Activated effector memory CD4-positive, alpha-beta T cell treated with Interleukin-2 at 50 U/mL for 16 hours (primary cell): ENCODE results near the gene MYH2.

Experiments used
- DNase-seq: peaks from one replicate; pipeline ENCODE4 v3.0.0-alpha.2; 2020

Gene MYH2

DNA sequence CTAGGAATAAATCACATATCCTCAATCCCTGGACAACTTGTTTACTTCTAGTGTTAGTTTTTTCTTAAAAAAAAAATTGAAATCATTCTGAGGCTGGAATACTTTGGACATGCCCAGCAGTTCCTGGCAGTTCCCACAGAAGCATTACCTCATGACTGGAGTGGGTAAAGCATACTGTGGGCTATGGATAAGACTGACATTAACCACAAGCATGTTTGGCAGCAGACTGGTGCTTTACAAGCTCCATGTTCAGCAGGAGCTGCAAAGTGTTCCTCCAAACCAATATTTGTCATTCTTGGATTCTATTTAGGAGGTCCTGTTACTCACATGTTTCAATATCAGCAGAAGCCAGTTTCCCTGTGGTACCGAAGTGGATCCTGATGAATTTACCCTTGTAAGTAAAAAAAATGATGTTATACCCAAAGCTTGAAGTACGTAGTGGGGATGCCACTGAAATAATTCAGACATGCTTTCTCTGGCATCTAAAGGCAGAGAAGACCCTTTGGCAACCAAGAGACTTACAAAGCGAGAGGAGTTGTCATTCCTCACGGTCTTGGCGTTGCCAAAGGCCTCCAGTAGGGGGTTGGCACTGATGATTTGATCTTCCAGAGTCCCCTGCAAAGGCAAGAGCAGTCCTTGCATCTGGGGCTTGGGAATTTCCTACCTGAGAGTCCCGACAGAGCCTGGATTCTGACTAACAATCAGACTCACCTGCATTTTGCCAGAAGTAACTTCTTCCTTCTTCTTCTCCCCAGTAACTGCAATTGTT, 36.0 kb downstream of the MYH2 start:
- no peak for DNase-seq

DNA sequence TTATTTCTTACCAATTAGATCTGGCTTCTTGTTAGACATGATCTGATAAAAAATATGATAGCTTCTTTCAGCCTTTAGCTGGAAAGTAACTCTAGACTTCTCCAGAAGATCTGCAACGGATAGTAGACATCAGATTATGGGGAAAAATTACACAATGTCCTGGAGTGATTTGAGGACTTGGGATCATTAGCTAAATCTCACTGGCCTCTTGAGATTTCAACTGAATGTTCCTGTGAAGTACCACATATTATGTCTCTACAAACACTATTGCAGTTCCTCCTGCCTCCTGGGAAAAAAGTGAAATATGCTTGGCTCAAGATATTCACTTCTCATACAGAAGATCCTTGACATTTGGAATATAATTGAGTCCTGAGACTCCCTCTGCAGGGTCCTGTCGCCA, 36.6 kb downstream of the MYH2 start:
- DNase-seq: no peak

DNA sequence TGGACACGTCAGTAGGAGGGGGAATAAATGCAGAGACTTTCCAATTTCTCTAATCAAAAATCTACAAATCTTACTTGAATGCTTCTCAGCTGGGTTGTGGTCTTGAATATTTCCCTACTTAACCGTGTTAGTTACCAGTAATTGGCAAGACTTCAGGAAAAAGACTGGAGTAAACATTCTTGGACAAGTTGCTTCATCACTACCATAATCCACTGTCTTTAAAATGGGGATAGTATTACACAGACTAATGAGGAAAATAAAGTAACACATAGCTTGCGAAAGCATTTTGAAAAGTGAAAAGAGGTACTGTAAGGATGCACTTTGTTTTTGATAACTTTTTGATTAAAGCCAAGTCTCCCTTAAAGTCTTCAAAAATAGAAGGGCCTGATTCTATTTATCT, 49.5 kb downstream of the MYH2 start:
- DNase-seq: no peak

DNA sequence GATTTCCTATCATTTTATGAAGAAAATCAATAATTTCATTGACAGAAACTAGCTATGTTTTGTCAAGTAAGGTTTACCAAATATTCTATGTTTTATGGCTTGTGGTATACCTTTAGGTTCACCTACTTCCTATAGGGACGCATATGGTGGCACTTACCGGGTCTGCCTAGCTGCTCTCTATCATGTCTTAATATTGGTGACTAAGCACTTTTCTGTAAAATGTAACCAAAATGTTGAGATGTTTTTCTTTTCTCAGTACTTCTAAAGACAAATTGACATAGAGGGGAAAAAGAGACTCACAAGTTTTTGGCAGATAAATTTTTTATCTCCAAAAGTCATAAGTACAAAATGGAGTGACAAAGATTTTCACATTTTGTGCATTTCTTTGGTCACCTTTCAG, 57.5 kb downstream of the MYH2 start:
- DNase-seq: no peak

DNA sequence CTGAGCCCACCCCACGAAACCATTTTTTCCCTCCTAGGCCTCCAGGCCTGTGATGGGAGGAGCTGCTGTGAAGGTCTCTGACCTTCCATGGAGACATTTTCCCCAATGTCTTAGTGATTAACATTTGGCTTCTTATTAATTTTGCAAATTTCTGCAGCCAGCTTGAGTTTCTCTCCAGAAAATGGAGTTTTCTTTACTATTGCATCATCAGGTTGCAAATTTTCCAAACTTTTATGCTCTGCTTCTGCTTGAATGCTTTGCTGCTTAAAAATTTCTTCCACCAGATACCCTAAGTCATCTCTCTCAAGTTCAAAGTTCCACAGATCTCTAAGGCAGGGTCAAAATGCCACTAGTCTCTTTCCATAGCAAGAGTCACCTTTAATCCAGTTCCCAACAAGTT, 67.2 kb downstream of the MYH2 start:
- no peak for DNase-seq

DNA sequence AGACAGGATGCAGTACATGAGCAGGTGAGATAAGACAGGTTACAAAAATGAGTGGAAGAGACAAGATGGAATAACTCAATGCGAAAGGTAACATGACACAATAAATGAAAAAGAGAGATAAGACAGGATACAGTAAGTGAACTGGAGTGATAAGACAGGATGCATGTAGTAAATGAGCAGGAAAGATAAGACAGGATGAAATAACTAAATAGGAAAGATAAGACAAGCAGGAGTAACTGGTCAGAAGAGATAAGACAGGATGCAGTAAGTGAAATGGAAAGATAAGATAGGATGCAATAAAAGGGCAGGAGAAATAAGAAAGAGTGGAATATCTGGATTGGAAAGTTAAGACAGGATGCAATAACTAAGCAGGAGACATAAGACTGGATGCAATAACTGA, 71.8 kb downstream of the MYH2 start:
- no peak for DNase-seq

DNA sequence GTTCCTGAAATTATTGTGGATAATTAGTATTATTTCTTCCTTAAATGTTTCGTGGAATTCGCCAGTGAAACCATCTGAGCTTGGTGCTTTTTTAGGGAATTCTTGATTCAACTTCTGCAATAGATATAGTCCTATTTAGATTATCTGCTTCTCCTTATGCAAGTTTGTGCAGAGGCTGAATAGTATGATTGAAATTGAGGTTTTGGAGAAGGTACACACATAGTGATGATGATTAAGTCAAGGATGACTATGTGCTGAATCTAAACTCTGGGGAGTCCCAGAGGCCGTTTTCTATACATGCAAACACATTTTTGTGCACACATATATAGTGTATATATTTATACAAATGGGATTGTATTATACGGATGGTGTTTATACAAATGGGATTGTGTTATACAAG, 74.9 kb downstream of the MYH2 start:
- no peak for DNase-seq

DNA sequence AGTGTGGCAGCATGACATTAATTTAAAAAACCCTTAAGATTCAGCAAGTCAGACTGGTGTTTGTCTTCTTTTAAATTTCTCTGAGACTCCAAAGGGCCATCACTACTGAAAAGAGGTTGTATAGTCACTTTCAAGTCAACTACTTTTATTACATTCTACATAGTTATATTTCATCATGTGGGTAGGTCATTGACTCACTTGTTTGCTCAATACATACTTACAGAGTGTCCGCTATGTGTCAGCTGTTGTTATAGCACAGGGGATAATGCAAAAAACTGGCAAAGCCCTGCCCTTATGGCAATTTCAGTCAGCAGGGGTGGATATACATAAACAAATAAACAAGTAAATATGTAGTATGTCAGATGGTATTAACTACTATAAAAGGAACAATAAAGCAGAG, 77.6 kb downstream of the MYH2 start:
- no peak for DNase-seq
